DND-41 (cell line): ENCODE data around the gene ZNF101.

ENCODE experiments used
- ATAC-seq: fragments of 200-7000 bp; cut with Tn5 transposase; 3 replicates; pipeline ENCODE4 v1.9.1; 2021; ENCODE audit warnings: low read depth; ENCODE audit not compliant: insufficient read depth
- DNase-seq: peaks from one replicate; pipeline ENCODE4 v3.0.0-alpha.2; 2020
- H2AFZ ChIP-seq: 2 replicates; pipeline ENCODE4 v1.6.0; 2012; ENCODE audit warnings: low read depth, low read length
- H3K27ac ChIP-seq: 2 replicates; pipeline ENCODE4 v1.5.1; 2012; ENCODE audit warnings: low read length, inconsistent platforms
- H3K27me3 ChIP-seq: fragments of 200-600 bp; sonication (generic); 2 replicates; pipeline ENCODE4 v1.6.0; 2012; ENCODE audit warnings: low read length, mild to moderate bottlenecking, inconsistent platforms; ENCODE audit not compliant: insufficient read depth, poor library complexity
- H3K36me3 ChIP-seq: 2 replicates; pipeline ENCODE4 v1.5.1; 2012; ENCODE audit warnings: low read length, inconsistent platforms; ENCODE audit not compliant: insufficient read depth
- H3K4me1 ChIP-seq: 2 replicates; pipeline ENCODE4 v1.5.1; 2012; ENCODE audit warnings: mild to moderate bottlenecking, low read length; ENCODE audit not compliant: insufficient read depth
- H3K4me2 ChIP-seq: 2 replicates; pipeline ENCODE4 v1.6.0; 2012; ENCODE audit warnings: mild to moderate bottlenecking, moderate library complexity, low read length, inconsistent platforms; ENCODE audit not compliant: insufficient read depth
- H3K4me3 ChIP-seq, 2 experiments: fragments of 200-600 bp in 1 of 2; shearing (Covaris generic) in 1 of 2; 2 replicates each; pipeline ENCODE4 v1.5.1; 2012 to 2016; ENCODE audit warnings: inconsistent platforms in 2 of 2, low read length in 2 of 2, mild to moderate bottlenecking in 2 of 2, low read depth in 1 of 2, moderate library complexity in 1 of 2
- H3K79me2 ChIP-seq: 2 replicates; pipeline ENCODE4 v1.6.0; 2012; ENCODE audit warnings: low read length, inconsistent platforms; ENCODE audit not compliant: insufficient read depth
- H3K9ac ChIP-seq: 2 replicates; pipeline ENCODE4 v1.6.0; 2012; ENCODE audit warnings: low read depth, mild to moderate bottlenecking, inconsistent platforms, low read length, moderate library complexity
- H3K9me3 ChIP-seq: 2 replicates; pipeline ENCODE4 v1.5.1; 2012; ENCODE audit warnings: low read length, moderate library complexity, mild to moderate bottlenecking, inconsistent platforms; ENCODE audit not compliant: insufficient read depth, severe bottlenecking
- H4K20me1 ChIP-seq: 2 replicates; pipeline ENCODE4 v1.6.0; 2012; ENCODE audit warnings: low read length; ENCODE audit not compliant: insufficient read depth
- EZH2 ChIP-seq: IDR thresholded peaks from 3 replicates; pipeline ENCODE4 v1.6.1; 2012; ENCODE audit warnings: borderline replicate concordance, low read depth, mild to moderate bottlenecking, moderate library complexity, low read length, inconsistent platforms; ENCODE audit not compliant: severe bottlenecking
- TF ChIP-seq, protein P1 (sequence below): IDR thresholded peaks from 2 replicates; pipeline ENCODE4 v1.5.1; 2012; ENCODE audit warnings: borderline replicate concordance, low read length, moderate library complexity, mild to moderate bottlenecking; ENCODE audit not compliant: poor library complexity, severe bottlenecking; ENCODE audit errors: extremely low read depth

ZNF101 gene

DNA sequence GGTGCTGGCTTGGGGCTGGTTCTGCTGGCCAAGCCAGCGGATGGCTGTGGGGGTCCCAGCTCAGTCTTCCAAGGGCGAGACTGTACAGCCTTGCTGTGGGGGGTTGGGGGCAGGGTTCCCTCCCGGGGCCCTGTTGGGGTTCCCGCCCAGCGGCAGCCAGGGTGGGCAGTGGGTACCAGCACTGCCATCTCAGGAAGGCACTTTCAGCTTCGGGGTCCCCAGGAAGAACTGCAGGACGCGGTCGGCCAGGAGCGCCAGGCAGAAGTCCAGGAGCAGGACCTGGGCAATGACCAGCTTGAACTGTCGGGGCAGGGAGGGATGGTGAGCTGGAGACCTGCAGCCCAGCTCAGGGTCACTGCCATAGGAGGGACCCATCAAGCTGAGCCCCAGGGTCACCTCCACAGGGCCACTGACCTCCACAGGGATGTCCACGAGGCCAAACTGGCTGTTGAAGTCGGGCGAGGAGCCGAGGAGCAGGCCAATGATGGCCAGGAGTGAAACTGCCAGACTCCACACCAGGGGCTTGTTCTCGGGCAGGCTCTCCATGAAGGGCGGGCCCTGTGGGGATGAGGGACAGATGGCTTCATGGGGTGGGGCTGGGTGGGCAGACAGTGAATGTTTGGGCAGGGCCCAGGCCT, 23.3 kb upstream of the ZNF101 start:
- Histone ChIP-seq H3K36me3 (peaks cover 58% of the 10 kb centered on the region), H3K9ac (no peak overlapping the region)

DNA sequence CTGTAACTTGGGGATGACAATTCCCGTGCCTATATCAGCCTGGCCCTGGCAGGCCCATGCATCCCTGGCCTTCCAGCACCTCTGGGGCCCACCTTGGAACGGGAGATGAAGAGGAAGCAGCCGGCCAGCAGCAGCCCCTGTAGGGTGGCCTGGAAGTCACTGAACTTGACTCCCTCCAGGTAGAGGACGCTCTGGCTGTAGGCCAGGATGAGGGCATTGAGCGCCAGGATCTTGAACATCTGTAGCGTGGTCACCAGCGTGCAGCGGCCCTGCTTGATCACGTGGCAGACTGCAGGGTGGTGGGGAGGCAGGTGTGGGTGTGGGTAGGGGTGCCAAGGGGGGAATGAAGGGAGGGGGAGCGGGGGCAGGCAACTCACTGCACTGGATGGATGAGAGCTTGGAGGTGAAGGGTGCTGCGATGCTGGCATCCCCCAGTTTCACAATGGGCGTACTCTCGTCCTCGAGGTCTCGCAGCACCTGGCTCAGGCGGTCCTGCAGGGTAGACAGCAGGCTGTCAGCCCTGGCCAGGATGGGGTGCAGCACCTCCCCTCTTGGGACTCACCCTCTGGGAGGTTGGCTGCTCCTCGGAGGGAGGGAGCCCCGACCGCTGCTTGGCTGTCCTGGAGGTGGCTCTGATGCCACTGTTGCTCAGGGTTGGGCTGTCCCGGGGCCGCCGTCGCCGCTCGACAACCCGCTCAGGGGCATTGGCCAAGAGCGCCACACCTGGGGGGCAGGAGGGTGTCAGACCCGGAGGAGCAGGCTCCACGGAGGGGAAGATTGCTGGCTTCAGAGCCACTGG, 21.4 kb upstream of the ZNF101 start:
- DNase-seq = no peak
- H2AFZ ChIP-seq = no peak overlapping the region
- H4K20me1 ChIP-seq = peaks cover 27% of the 10 kb centered on the region
- TF ChIP-seq, protein P1, sequence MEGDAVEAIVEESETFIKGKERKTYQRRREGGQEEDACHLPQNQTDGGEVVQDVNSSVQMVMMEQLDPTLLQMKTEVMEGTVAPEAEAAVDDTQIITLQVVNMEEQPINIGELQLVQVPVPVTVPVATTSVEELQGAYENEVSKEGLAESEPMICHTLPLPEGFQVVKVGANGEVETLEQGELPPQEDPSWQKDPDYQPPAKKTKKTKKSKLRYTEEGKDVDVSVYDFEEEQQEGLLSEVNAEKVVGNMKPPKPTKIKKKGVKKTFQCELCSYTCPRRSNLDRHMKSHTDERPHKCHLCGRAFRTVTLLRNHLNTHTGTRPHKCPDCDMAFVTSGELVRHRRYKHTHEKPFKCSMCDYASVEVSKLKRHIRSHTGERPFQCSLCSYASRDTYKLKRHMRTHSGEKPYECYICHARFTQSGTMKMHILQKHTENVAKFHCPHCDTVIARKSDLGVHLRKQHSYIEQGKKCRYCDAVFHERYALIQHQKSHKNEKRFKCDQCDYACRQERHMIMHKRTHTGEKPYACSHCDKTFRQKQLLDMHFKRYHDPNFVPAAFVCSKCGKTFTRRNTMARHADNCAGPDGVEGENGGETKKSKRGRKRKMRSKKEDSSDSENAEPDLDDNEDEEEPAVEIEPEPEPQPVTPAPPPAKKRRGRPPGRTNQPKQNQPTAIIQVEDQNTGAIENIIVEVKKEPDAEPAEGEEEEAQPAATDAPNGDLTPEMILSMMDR = no peak
- no peak for TF ChIP-seq EZH2
- H3K4me3 ChIP-seq = no peak overlapping the region
- no peak overlapping the region for H3K4me2 ChIP-seq
- peaks cover 15% of the 10 kb centered on the region for H3K79me2 ChIP-seq
- H3K9ac ChIP-seq = no peak overlapping the region
- H3K27ac ChIP-seq = no peak overlapping the region
- H3K36me3 ChIP-seq = peaks cover 72% of the 10 kb centered on the region
- H3K27me3 ChIP-seq = no peaks in the 10 kb centered on the region
- no peaks in the 10 kb centered on the region for H3K9me3 ChIP-seq
- H3K4me1 ChIP-seq = peaks cover 16% of the 10 kb centered on the region
- no peak for ATAC-seq

More for the DNA sequence above, 23.3 kb upstream of the ZNF101 start:
- TF ChIP-seq, protein P1 = no peak
- no peak for TF ChIP-seq EZH2
- no peaks in the 10 kb centered on the region for H3K27me3 ChIP-seq
- H2AFZ ChIP-seq = no peak overlapping the region
- peaks cover 22% of the 10 kb centered on the region for H3K4me1 ChIP-seq
- DNase-seq (no peak), ATAC-seq (no peak)
- H3K4me3 ChIP-seq = no peak overlapping the region
- no peaks in the 10 kb centered on the region for H3K9me3 ChIP-seq
- H3K4me2 ChIP-seq = no peak overlapping the region
- H3K27ac ChIP-seq = no peak overlapping the region; the same call in 1 of the 2 replicates
- peaks cover 18% of the 10 kb centered on the region for H3K79me2 ChIP-seq
- peaks cover 14% of the 10 kb centered on the region for H4K20me1 ChIP-seq

DNA sequence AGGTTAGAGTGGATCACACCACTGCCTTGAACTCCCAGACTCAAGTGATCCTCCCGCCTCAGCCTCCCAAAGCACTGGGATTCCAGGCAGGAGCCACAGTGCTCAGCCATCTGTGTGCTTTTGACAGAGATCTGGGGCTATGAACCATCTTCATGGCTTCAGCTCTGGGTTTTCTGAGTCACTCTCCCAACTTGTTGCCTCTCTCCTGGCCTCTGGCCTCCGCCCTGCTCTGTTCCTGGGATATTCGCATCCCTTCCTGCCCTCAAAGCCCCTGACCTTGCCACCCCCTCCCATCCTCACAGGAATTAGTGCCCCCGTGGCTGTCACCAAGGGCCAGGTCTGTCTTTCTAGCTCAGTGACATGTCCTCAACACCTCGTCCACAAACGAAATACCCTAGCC, 19.5 kb upstream of the ZNF101 start:
- no peaks in the 10 kb centered on the region; the same call in none of the 2 replicates for H3K79me2 ChIP-seq
- H2AFZ ChIP-seq = no peak overlapping the region
- H3K27ac ChIP-seq = peak overlapping the region; percentile 11; the same call in 1 of the 2 replicates
- no peaks in the 10 kb centered on the region for H3K27me3 ChIP-seq
- no peak overlapping the region for H3K9ac ChIP-seq
- no peak for TF ChIP-seq EZH2
- H3K4me1 ChIP-seq = peaks cover 1% of the 10 kb centered on the region
- peaks cover 42% of the 10 kb centered on the region for H4K20me1 ChIP-seq
- H3K36me3 ChIP-seq = peaks cover 91% of the 10 kb centered on the region
- ATAC-seq (no peak), DNase-seq (no peak)
- no peak overlapping the region for H3K4me3 ChIP-seq
- H3K4me2 ChIP-seq = no peak overlapping the region
- H3K9me3 ChIP-seq = no peaks in the 10 kb centered on the region

DNA sequence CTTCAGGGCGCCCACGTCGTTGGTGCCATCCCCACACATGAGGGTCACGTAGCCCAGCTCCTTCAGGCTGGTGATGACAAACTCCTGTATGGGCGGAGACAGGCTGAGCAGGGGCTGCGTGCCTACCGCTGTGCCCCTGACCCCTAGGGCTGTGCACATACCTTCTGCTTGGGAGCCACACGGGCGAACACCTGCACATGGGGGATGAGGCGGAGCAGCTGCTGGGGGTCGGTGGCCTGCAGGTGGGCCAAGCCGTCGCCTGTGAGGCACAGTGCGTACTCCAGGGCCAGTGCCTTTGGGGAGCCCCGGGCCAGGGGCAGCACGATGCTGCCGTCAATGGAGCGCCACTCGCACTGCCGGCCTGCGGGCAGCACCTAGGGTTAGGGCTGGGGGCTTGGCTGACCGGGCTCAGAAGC, 19.1 kb upstream of the ZNF101 start:
- no peaks in the 10 kb centered on the region for H3K9me3 ChIP-seq
- H2AFZ ChIP-seq = no peak overlapping the region
- H3K9ac ChIP-seq = no peak overlapping the region
- H3K79me2 ChIP-seq = no peaks in the 10 kb centered on the region; the same call in none of the 2 replicates
- ATAC-seq = 0 out of 3 replicates have a peak, but pooled peaks have one; percentile 8
- TF ChIP-seq, protein P1 = no peak
- TF ChIP-seq EZH2 = no peak
- H3K4me3 ChIP-seq = no peak overlapping the region
- no peaks in the 10 kb centered on the region for H3K4me1 ChIP-seq
- H4K20me1 ChIP-seq = peaks cover 43% of the 10 kb centered on the region
- H3K27me3 ChIP-seq = no peaks in the 10 kb centered on the region
- peak overlapping the region; percentile 11; the same call in 1 of the 2 replicates for H3K27ac ChIP-seq
- peaks cover 96% of the 10 kb centered on the region for H3K36me3 ChIP-seq
- DNase-seq = no peak
- H3K4me2 ChIP-seq = no peak overlapping the region
